Colonic mucosa (tissue), 4 donors: Measurements from ENCODE around the gene SAE1. TPM values are rescaled to one million over a fixed set of nuclear protein-coding genes. Genes with fewer than 3 reads are reported as not detected.

Source experiments
- DNase-seq: peaks from one replicate; pipeline ENCODE4 v3.0.0-alpha.2; 2020
- H3K27ac ChIP-seq: fragments of 200-600 bp; one replicate; pipeline ENCODE4 v1.8.0; 2021
- H3K27me3 ChIP-seq: fragments of 200-600 bp; one replicate; pipeline ENCODE4 v1.8.0; 2021
- H3K36me3 ChIP-seq: fragments of 200-600 bp; one replicate; pipeline ENCODE4 v1.8.0; 2021
- H3K4me1 ChIP-seq: fragments of 200-600 bp; one replicate; pipeline ENCODE4 v1.8.0; 2021; ENCODE audit warnings: mild to moderate bottlenecking
- H3K4me3 ChIP-seq: fragments of 200-600 bp; one replicate; pipeline ENCODE4 v1.8.0; 2021
- H3K9ac ChIP-seq, 2 donors: one replicate each; pipeline ENCODE4 v1.7.0; 2013; ENCODE audit warnings: control low read depth in 2 of 2, low read depth in 2 of 2, low read length in 2 of 2
- H3K9me3 ChIP-seq: fragments of 200-600 bp; one replicate; pipeline ENCODE4 v1.8.0; 2021
- CTCF ChIP-seq: fragments of 200-600 bp; IDR thresholded peaks from one replicate; pipeline ENCODE4 v1.8.0; 2022; ENCODE audit warnings: antibody characterized with exemption, mild to moderate bottlenecking
- intact Hi-C: fragments of 100-400 bp; cut with DNase I; formaldehyde crosslinking; loops from one replicate; pipeline ENCODE4 v1.14.1; 2022
- total RNA-seq, 2 donors: library from RNA; stranded (reverse); fragmentation: NEBNext Ultra II Directional in 1 of 2; extraction: Animal tissue kit (Norgen Biotek cat#: 25700) in 1 of 2; gene quantifications; one replicate each; pipeline ENCODE4 v1.2.1, GENCODE V29; 2021
- donor health status: healthy.
- donor health status: DM: no; HTN: no; CAD: no.
- donor health status: DM: no; HTN: no; CAD: no.

SAE1 gene
- 10 to 100 TPM; 64.5 to 92.0 TPM for total RNA-seq

GRCh38 chr19:47130589-47131227 is at the start of gene SAE1:
Gene SAE1, plus strand, starts transcription at chr19:47130835. Its CDS starts 96 bp downstream, at chr19:47130931.
- Histone ChIP-seq H3K9ac (peak within 1 kb of the TSS; percentile 77 to 96), H3K36me3 (no peaks in the 10 kb centered on the region), H3K4me1 (no peaks in the 10 kb centered on the region), H3K9me3 (no peaks in the 10 kb centered on the region), H3K27me3 (no peaks in the 10 kb centered on the region), H3K4me3 (peak within 1 kb of the TSS; percentile 53), H3K27ac (peak within 1 kb of the TSS; percentile 75)
- peak; percentile 94 for DNase-seq
- intact Hi-C loops, result no loop called here
- TF ChIP-seq CTCF, result peak; percentile 25

- TF ChIP-seq CTCF, result no peak
- Histone ChIP-seq H3K9me3 (no peaks in the 10 kb centered on the region), H3K27ac (no peak overlapping the region), H3K4me1 (peaks cover 3% of the 10 kb centered on the region), H3K9ac (no peak overlapping the region), H3K36me3 (peaks cover 31% of the 10 kb centered on the region), H3K4me3 (no peak overlapping the region), H3K27me3 (no peaks in the 10 kb centered on the region)
- intact Hi-C loops, result no loop called here
- no peak for DNase-seq
Observed at GRCh38 chr19:47081095-47081494, 49.5 kb upstream of the SAE1 start.

GRCh38 chr19:47082493-47082892 is 48.1 kb upstream of the SAE1 start:
- H3K4me3 ChIP-seq, result no peak overlapping the region
- intact Hi-C loops, result no loop called here
- H3K9ac ChIP-seq, result no peak overlapping the region
- H3K36me3 ChIP-seq, result peaks cover 23% of the 10 kb centered on the region
- no peak for DNase-seq
- no peaks in the 10 kb centered on the region for H3K9me3 ChIP-seq
- no peak overlapping the region for H3K27ac ChIP-seq
- peaks cover 3% of the 10 kb centered on the region for H3K4me1 ChIP-seq
- no peak for TF ChIP-seq CTCF
- H3K27me3 ChIP-seq, result no peaks in the 10 kb centered on the region

GRCh38 chr19:47084879-47085439 is 45.7 kb upstream of the SAE1 start:
- no peaks in the 10 kb centered on the region for H3K9me3 ChIP-seq
- H3K27me3 ChIP-seq, result no peaks in the 10 kb centered on the region
- peaks cover 6% of the 10 kb centered on the region for H3K4me1 ChIP-seq
- DNase-seq, result no peak
- H3K9ac ChIP-seq, result no peak overlapping the region
- no peak overlapping the region for H3K4me3 ChIP-seq
- TF ChIP-seq CTCF, result no peak
- intact Hi-C loops, result no loop called here
- no peak overlapping the region for H3K27ac ChIP-seq
- H3K36me3 ChIP-seq, result peaks cover 23% of the 10 kb centered on the region

- H3K9ac ChIP-seq, result no peak overlapping the region
- no peaks in the 10 kb centered on the region for H3K27me3 ChIP-seq
- intact Hi-C loops, result no loop called here
- no peak for DNase-seq
- no peaks in the 10 kb centered on the region for H3K9me3 ChIP-seq
- peaks cover 7% of the 10 kb centered on the region for H3K4me1 ChIP-seq
- no peak overlapping the region for H3K27ac ChIP-seq
- TF ChIP-seq CTCF, result no peak
- H3K36me3 ChIP-seq, result peaks cover 27% of the 10 kb centered on the region
- no peak overlapping the region for H3K4me3 ChIP-seq
Observed at GRCh38 chr19:47086280-47086679, 44.4 kb upstream of the SAE1 start.
